B cell (primary cell): ENCODE data around the gene ZNF280A. TPM values are rescaled to one million over a fixed set of nuclear protein-coding genes. Genes with fewer than 3 reads are reported as not detected.

ENCODE experiments used
- ATAC-seq: fragments of 200-7000 bp; cut with Tn5 transposase; one replicate; pipeline ENCODE4 v1.10.0; 2021; ENCODE audit warnings: low read depth, mild to moderate bottlenecking, moderate number of reproducible peaks, moderate library complexity
- CTCF ChIA-PET: fragments of 350-600 bp; sonication (Branson Sonifier 250); formaldehyde crosslinking; loops from one replicate; lab custom pipeline; 2021; ENCODE audit warnings: antibody characterized with exemption, inconsistent platforms; lab: Charles Lee
- POLR2A ChIA-PET: fragments of 350-600 bp; sonication (Branson Sonifier 250); formaldehyde crosslinking; loops from one replicate; lab custom pipeline; 2021; ENCODE audit warnings: antibody characterized with exemption; lab: Charles Lee
- DNase-seq: peaks from one replicate; pipeline ENCODE4 v3.0.0; 2013
- H2AFZ ChIP-seq: 2 replicates; pipeline ENCODE4 v1.6.1; 2012; ENCODE audit warnings: mild to moderate bottlenecking, low read depth, low read length; ENCODE audit not compliant: insufficient read depth, poor library complexity, severe bottlenecking
- H3K27ac ChIP-seq, 2 donors: 1 replicate in 1 of 2; 2 replicates in 1 of 2; pipeline ENCODE4 v1.5.1; 2012 to 2013; ENCODE audit warnings: low read length in 2 of 2, mild to moderate bottlenecking in 2 of 2, moderate library complexity in 1 of 2
- H3K27me3 ChIP-seq, 4 experiments: fragments of 200-600 bp in 1 of 4; sonication (generic) in 1 of 4; replicated peaks in 1 of 4; 1 replicate in 2 of 4; 2 replicates in 2 of 4; pipeline versions ENCODE4 v1.6.1 to v1.7.0; 2013 to 2016; ENCODE audit warnings: low read length in 3 of 4, mild to moderate bottlenecking in 2 of 4, mixed read lengths in 1 of 4, moderate library complexity in 1 of 4; ENCODE audit not compliant: insufficient read depth in 4 of 4, control insufficient read depth in 3 of 4; ENCODE audit errors: control extremely low read depth in 1 of 4
- H3K36me3 ChIP-seq, 2 experiments: replicated peaks in 1 of 2; 1 replicate in 1 of 2; 2 replicates in 1 of 2; pipeline versions ENCODE4 v1.6.1 to v1.7.1; 2013; ENCODE audit warnings: low read length in 1 of 2; ENCODE audit not compliant: insufficient read depth in 2 of 2, control insufficient read depth in 1 of 2; ENCODE audit errors: control extremely low read depth in 1 of 2, extremely low read depth in 1 of 2
- H3K4me1 ChIP-seq, 2 donors: fragments of 200-600 bp in 1 of 2; sonication (generic) in 1 of 2; 1 replicate in 1 of 2; 2 replicates in 1 of 2; pipeline versions ENCODE4 v1.5.1 to v1.6.1; 2013 to 2017; ENCODE audit warnings: low read length in 2 of 2; ENCODE audit not compliant: control insufficient read depth in 2 of 2, insufficient read depth in 2 of 2
- H3K4me2 ChIP-seq: replicated peaks from 2 replicates; pipeline ENCODE3; 2012; ENCODE audit warnings: mild to moderate bottlenecking, low read depth, low read length; ENCODE audit not compliant: poor library complexity, severe bottlenecking
- H3K4me3 ChIP-seq, 5 experiments: fragments of 200-600 bp in 1 of 5; sonication (generic) in 1 of 5; 1 replicate in 3 of 5; 2 replicates in 2 of 5; pipeline versions ENCODE4 v1.5.1 to v1.7.0; 2011 to 2016; ENCODE audit warnings: low read length in 4 of 5, mild to moderate bottlenecking in 4 of 5, low read depth in 2 of 5, control low read depth in 1 of 5, moderate library complexity in 1 of 5; ENCODE audit not compliant: insufficient read depth in 1 of 5; ENCODE audit errors: control extremely low read depth in 1 of 5, extremely low read depth in 1 of 5
- H3K79me2 ChIP-seq: fragments of 200-600 bp; sonication (generic); one replicate; pipeline ENCODE4 v1.6.0; 2016; ENCODE audit warnings: low read length; ENCODE audit not compliant: control insufficient read depth, insufficient read depth
- H3K9ac ChIP-seq: fragments of 200-600 bp; sonication (generic); 2 replicates; pipeline ENCODE4 v1.6.1; 2017; ENCODE audit warnings: mild to moderate bottlenecking, low read length, moderate library complexity
- H3K9me3 ChIP-seq, 3 donors: one replicate each; pipeline versions ENCODE4 v1.6.1 to v1.7.1; 2013; ENCODE audit warnings: low read length in 2 of 3; ENCODE audit not compliant: control insufficient read depth in 2 of 3, insufficient read depth in 1 of 3; ENCODE audit errors: control extremely low read depth in 1 of 3
- H4K20me1 ChIP-seq: 2 replicates; pipeline ENCODE4 v1.6.0; 2012; ENCODE audit warnings: mild to moderate bottlenecking, low read length; ENCODE audit not compliant: insufficient read depth, control insufficient read depth, poor library complexity, severe bottlenecking
- H3K27ac Mint-ChIP-seq: one replicate; pipeline ENCODE4 v1.8.0; 2021; ENCODE audit warnings: mixed read lengths
- H3K27me3 Mint-ChIP-seq: one replicate; pipeline ENCODE4 v1.8.0; 2021; ENCODE audit warnings: mixed read lengths
- H3K4me1 Mint-ChIP-seq: one replicate; pipeline ENCODE4 v1.8.0; 2021; ENCODE audit warnings: mixed read lengths
- H3K4me3 Mint-ChIP-seq: one replicate; pipeline ENCODE4 v1.8.0; 2021; ENCODE audit warnings: mixed read lengths
- H3K9me3 Mint-ChIP-seq: one replicate; pipeline ENCODE4 v1.8.0; 2022; ENCODE audit warnings: mixed read lengths; ENCODE audit not compliant: insufficient read depth
- EZH2 ChIP-seq: IDR thresholded peaks from 2 replicates; pipeline ENCODE4 v1.6.1; 2012; ENCODE audit warnings: borderline replicate concordance, low read depth, mild to moderate bottlenecking, moderate library complexity, low read length; ENCODE audit not compliant: insufficient read depth, poor library complexity, severe bottlenecking
- WGBS: methylation state at CpG from one replicate; pipeline ENCODE4 v1.1.5; 2013; ENCODE audit warnings: missing lambda C conversion rate; ENCODE audit not compliant: insufficient coverage; 5-methylcytosine and 5-hydroxymethylcytosine counted together
- intact Hi-C: fragments of 100-400 bp; cut with micrococcal nuclease; formaldehyde crosslinking; loops from one replicate; pipeline ENCODE4 v1.10.0; 2022
- polyA plus RNA-seq: library from polyadenylated mRNA; depleted of rRNA; stranded (reverse); fragments of >200 nt; gene quantifications from 2 replicates; pipeline ENCODE4 v1.2.3, GENCODE V29; 2012
- total RNA-seq, 2 donors: library from RNA; stranded (reverse); fragments of 120-200 nt in 1 of 2; gene quantifications; 1 replicate in 1 of 2; 2 replicates in 1 of 2; pipeline versions ENCODE4 v1.2.3 to v1.2.4, GENCODE V29; 2013 to 2022
- TF ChIP-seq, protein P1 (sequence below): fragments of 200-600 bp; IDR thresholded peaks from one replicate; pipeline ENCODE4 v1.8.0; 2022; ENCODE audit warnings: antibody characterized with exemption, mild to moderate bottlenecking

Gene ZNF280A
- total and polyA plus RNA-seq, 2 donors (not counting 1 experiment from before 2014, with no cell fraction given), result not detected

DNA sequence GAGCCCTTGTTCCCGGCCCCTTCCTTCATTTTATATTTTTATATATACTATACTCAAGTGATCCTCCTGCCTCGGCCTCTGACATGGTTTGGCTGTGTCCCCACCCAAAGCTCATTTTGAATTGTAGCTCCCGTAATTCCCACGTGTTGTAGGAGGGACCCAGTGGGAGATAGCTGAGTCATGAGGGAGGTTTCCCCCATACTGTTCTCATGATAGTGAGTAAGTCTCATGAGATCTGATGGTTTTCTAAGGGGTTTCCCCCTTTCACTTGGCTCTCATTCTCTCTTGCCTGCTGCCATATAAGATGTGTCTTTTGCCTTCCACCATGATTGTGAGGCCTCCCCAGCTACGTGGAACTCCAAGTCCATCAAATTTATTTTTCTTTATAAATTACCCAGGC is 7.2 kb upstream of the ZNF280A start:
- no peak overlapping the region for H3K4me3 Mint-ChIP-seq
- peaks cover 2% of the 10 kb centered on the region for H3K9me3 Mint-ChIP-seq
- Histone ChIP-seq H3K4me3 (no peak overlapping the region), H3K9ac (no peak overlapping the region), H2AFZ (no peak overlapping the region), H3K4me2 (no peak overlapping the region), H3K4me1 (no peaks in the 10 kb centered on the region), H4K20me1 (no peaks in the 10 kb centered on the region), H3K9me3 (peaks cover 0 to 5% (median 1%) of the 10 kb centered on the region in 3 donors), H3K79me2 (no peaks in the 10 kb centered on the region), H3K27me3 (peaks cover 0 to 5% (median 0%) of the 10 kb centered on the region in 4 experiments), H3K36me3 (no peaks in the 10 kb centered on the region), H3K27ac (no peak overlapping the region)
- intact Hi-C loops, result no loop called here
- ATAC-seq (no peak), DNase-seq (no peak)
- H3K4me1 Mint-ChIP-seq, result peaks cover 3% of the 10 kb centered on the region
- 20% methylated on average over 1 of the region's 5 CpGs for WGBS
- no peak overlapping the region for H3K27ac Mint-ChIP-seq
- POLR2A ChIA-PET, result no interaction called here
- no peak for TF ChIP-seq EZH2
- TF ChIP-seq, protein P1, sequence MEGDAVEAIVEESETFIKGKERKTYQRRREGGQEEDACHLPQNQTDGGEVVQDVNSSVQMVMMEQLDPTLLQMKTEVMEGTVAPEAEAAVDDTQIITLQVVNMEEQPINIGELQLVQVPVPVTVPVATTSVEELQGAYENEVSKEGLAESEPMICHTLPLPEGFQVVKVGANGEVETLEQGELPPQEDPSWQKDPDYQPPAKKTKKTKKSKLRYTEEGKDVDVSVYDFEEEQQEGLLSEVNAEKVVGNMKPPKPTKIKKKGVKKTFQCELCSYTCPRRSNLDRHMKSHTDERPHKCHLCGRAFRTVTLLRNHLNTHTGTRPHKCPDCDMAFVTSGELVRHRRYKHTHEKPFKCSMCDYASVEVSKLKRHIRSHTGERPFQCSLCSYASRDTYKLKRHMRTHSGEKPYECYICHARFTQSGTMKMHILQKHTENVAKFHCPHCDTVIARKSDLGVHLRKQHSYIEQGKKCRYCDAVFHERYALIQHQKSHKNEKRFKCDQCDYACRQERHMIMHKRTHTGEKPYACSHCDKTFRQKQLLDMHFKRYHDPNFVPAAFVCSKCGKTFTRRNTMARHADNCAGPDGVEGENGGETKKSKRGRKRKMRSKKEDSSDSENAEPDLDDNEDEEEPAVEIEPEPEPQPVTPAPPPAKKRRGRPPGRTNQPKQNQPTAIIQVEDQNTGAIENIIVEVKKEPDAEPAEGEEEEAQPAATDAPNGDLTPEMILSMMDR, result no peak
- CTCF ChIA-PET, result no interaction called here
- peaks cover 3% of the 10 kb centered on the region for H3K27me3 Mint-ChIP-seq

DNA sequence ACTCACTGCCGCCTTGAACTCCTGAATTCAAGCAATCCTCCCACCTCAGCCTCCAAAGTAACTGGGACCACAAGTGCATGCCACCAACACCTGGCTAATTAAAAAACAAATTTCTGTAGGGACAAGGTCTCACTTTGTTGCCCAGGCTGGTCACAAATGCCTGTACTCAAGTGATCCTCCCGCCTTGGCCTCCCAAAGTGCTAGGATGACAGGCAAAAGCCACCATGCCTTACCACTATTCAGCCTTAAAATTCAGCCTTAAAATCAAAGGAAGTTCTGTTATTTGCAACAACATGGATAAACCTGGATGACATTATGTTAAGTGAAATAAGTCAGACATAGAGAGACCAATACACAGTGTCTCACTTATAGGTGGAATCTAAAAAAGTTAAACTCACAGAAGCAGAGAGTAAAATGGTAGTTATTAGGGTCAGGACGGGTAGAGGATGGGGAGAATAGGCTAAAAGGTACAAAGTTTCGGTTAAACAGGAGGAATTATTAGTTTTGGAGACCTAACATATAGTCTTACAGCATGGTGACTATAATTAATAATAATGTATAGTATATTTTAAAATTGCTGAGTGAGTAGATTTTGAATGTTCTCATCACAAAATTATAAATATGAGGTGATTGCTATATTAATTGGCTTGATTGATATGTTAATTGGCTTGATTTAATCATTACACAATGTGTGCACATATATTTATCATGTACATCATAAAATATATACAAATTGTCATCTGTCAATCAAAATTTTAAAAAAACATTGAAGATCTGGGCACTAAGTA is 6.2 kb upstream of the ZNF280A start:
- Histone ChIP-seq H4K20me1 (no peaks in the 10 kb centered on the region), H3K4me3 (no peak overlapping the region), H3K27me3 (peaks cover 0 to 5% (median 0%) of the 10 kb centered on the region in 4 experiments), H3K9ac (no peak overlapping the region), H2AFZ (no peak overlapping the region), H3K4me1 (no peaks in the 10 kb centered on the region), H3K9me3 (peaks cover 0 to 5% (median 1%) of the 10 kb centered on the region in 3 donors), H3K27ac (no peak overlapping the region), H3K79me2 (no peaks in the 10 kb centered on the region), H3K36me3 (no peaks in the 10 kb centered on the region), H3K4me2 (no peak overlapping the region)
- 92% methylated on average over 1 of the region's 4 CpGs for WGBS
- no peak overlapping the region for H3K27ac Mint-ChIP-seq
- POLR2A ChIA-PET, result no interaction called here
- CTCF ChIA-PET, result no interaction called here
- peaks cover 3% of the 10 kb centered on the region for H3K4me1 Mint-ChIP-seq
- TF ChIP-seq, protein P1, result no peak
- TF ChIP-seq EZH2, result no peak
- no peak for DNase-seq
- ATAC-seq, result no peak
- peaks cover 2% of the 10 kb centered on the region for H3K9me3 Mint-ChIP-seq
- intact Hi-C loops, result no loop called here
- no peak overlapping the region for H3K4me3 Mint-ChIP-seq
- H3K27me3 Mint-ChIP-seq, result peaks cover 3% of the 10 kb centered on the region
